Pancreas (tissue), 10 donors: ENCODE data around the gene LRRN4CL. TPM values are rescaled to one million over a fixed set of nuclear protein-coding genes. Genes with fewer than 3 reads are reported as not detected.
"Not testable (repeated sequence)": the region's sequence is repeated elsewhere in the genome, so short reads cannot be mapped to it uniquely, and the experiment has no call there.

Experiments
- ATAC-seq, 4 donors: fragments of 200-7000 bp; cut with Tn5 transposase; one replicate each; pipeline versions ENCODE4 v1.8.0 to v1.9.1; 2020; ENCODE audit warnings: mild to moderate bottlenecking in 4 of 4, moderate library complexity in 4 of 4
- DNase-seq, 6 donors: peaks; one replicate each; pipeline ENCODE4 v3.0.0-alpha.2; 2020
- FAIRE-seq: peaks from 2 replicates; lab custom pipeline; 2012; peaks lifted over from hg19 to GRCh38; lab: Jason Lieb, UNC
- H3K27ac ChIP-seq, 4 donors: fragments of 200-600 bp; sonication (generic); 1 replicate in 3 of 4; 2 replicates in 1 of 4; pipeline versions ENCODE4 v1.5.0 to v1.8.0; 2020
- H3K27me3 ChIP-seq, 4 donors: fragments of 200-600 bp; one replicate each; pipeline ENCODE4 v1.8.0; 2021
- H3K36me3 ChIP-seq, 3 donors: fragments of 200-600 bp; sonication (generic) in 1 of 3; one replicate each; pipeline versions ENCODE4 v1.5.0 to v1.8.0; 2020 to 2021
- H3K4me1 ChIP-seq, 3 donors: fragments of 200-600 bp; one replicate each; pipeline ENCODE4 v1.8.0; 2021
- H3K4me3 ChIP-seq, 4 donors: fragments of 200-600 bp; sonication (generic) in 2 of 4; one replicate each; pipeline versions ENCODE4 v1.5.0 to v1.8.0; 2020 to 2021
- H3K9me3 ChIP-seq, 4 donors: fragments of 200-600 bp; one replicate each; pipeline ENCODE4 v1.8.0; 2021
- whole genome bisulfite sequencing, 2 donors: extraction: QIAGEN DNeasy Blood & Tissue Kit; methylation state at CpG; one replicate each; pipeline ENCODE4 v1.1.7; 2013; 5-methylcytosine and 5-hydroxymethylcytosine counted together
- intact Hi-C, 3 donors: fragments of 100-400 bp; cut with DNase I; formaldehyde crosslinking; loops; one replicate each; pipeline versions ENCODE4 v1.11.1 to v1.14.2; 2022
- polyA plus RNA-seq, 2 donors: library from polyadenylated mRNA; stranded (reverse); fragments of 200-250 nt; gene quantifications; one replicate each; pipeline ENCODE4 v1.2.3, GENCODE V29; 2013
- total RNA-seq, 6 donors: library from RNA; stranded (reverse); fragmentation: NEBNext Ultra II Directional in 4 of 6; extraction: Animal tissue kit (Norgen Biotek cat#: 25700) in 4 of 6; gene quantifications; one replicate each; pipeline versions ENCODE4 v1.2.1 to v1.2.4, GENCODE V29; 2021 to 2023
- TF ChIP-seq, protein P1 (sequence below), 4 donors: fragments of 200-600 bp; sonication (generic) in 3 of 4; IDR thresholded peaks; one replicate each; pipeline versions ENCODE4 v1.5.0 to v1.8.0; 2021; ENCODE audit warnings: antibody characterized with exemption in 4 of 4
- donor health status: healthy with polysubstance abuse.
- donor health status: DM: no; HTN: no; CAD: no; lungs with moderate emphysema.
- donor health status: DM: no; HTN: no; CAD: no.
- donor health status: control.
- donor health status: control.
- donor health status: Bipolar disorder and iron deficiency.
- donor health status: DM: yes; HTN: yes; CAD: no.
- donor health status: DM: no; HTN: no; CAD: no.
- donor health status: DM: no; HTN: no; CAD: no.
- donor health status: DM: yes; HTN: yes; CAD: no.

LRRN4CL gene
- total and polyA plus RNA-seq, 8 donors: 0.16 to 1.6 (median 0.53) TPM

DNA sequence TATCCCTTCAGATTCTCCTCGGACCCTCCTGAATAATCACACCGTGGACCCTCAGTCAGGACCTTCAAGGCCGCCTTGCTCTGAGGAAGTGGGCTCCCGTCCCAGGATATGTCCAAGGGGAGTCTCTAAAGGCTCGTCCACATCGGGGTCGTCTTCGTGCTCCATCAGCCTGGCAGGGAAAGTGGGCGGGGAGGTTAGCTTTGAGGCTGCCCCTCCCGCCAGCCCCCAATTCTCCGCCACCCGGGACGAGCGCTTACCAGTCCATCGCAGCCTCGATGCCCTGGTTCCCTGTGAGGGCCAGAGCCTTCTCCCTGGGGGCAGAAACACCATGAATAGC is 10.9 kb downstream of the LRRN4CL start:
- TF ChIP-seq, protein P1, sequence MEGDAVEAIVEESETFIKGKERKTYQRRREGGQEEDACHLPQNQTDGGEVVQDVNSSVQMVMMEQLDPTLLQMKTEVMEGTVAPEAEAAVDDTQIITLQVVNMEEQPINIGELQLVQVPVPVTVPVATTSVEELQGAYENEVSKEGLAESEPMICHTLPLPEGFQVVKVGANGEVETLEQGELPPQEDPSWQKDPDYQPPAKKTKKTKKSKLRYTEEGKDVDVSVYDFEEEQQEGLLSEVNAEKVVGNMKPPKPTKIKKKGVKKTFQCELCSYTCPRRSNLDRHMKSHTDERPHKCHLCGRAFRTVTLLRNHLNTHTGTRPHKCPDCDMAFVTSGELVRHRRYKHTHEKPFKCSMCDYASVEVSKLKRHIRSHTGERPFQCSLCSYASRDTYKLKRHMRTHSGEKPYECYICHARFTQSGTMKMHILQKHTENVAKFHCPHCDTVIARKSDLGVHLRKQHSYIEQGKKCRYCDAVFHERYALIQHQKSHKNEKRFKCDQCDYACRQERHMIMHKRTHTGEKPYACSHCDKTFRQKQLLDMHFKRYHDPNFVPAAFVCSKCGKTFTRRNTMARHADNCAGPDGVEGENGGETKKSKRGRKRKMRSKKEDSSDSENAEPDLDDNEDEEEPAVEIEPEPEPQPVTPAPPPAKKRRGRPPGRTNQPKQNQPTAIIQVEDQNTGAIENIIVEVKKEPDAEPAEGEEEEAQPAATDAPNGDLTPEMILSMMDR (IDR thresholded peaks at IDR 0.05): no peak
- ATAC-seq: peak in 1 of 4 donors; percentile 5
- H3K36me3 ChIP-seq: peaks cover 0 to 4% (median 0%) of the 10 kb centered on the region in 3 donors
- H3K27me3 ChIP-seq: no peaks in the 10 kb centered on the region
- peak overlapping the region; percentile 68 to 98 (median 96) for H3K4me3 ChIP-seq
- no peak for DNase-seq
- peaks cover 2 to 14% (median 13%) of the 10 kb centered on the region in 3 donors for H3K4me1 ChIP-seq
- no peak for FAIRE-seq
- peak overlapping the region; percentile 40 to 87 (median 74) for H3K27ac ChIP-seq
- no peaks in the 10 kb centered on the region for H3K9me3 ChIP-seq
- 1% methylated on average over 16 of the region's 16 CpGs for WGBS, 2 donors
- intact Hi-C loops: no loop called here

DNA sequence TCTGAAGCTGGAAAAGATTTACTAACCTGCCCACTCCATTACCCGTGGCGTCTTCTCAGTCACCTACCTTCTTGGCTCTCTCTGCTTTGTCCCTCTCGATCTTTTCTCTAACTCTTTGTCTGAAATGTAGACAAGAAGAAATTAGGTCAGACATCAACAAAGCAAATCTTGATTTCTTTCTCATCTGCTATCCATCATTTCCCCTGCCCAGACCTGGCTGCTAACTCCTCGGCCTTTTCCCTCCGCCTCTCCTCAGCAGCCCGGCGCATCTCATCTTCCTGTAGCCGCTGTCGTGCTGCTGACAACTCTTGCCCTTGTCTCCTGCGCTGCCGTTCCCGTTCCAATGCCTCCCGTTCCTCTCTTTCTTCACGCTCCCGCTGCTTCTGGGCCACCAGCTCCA is 11.6 kb downstream of the LRRN4CL start:
- no peaks in the 10 kb centered on the region for H3K27me3 ChIP-seq
- intact Hi-C loops: no loop called here
- WGBS, 2 donors: 64 to 72% methylated on average over 15 of the region's 15 CpGs
- DNase-seq (no peak), ATAC-seq (no peak), FAIRE-seq (no peak)
- peaks cover 0 to 4% (median 0%) of the 10 kb centered on the region in 3 donors for H3K36me3 ChIP-seq
- no peak overlapping the region for H3K27ac ChIP-seq
- TF ChIP-seq, protein P1 (IDR thresholded peaks at IDR 0.05): no peak
- H3K4me1 ChIP-seq: peaks cover 9 to 21% (median 20%) of the 10 kb centered on the region in 3 donors
- H3K9me3 ChIP-seq: no peaks in the 10 kb centered on the region
- H3K4me3 ChIP-seq: peak overlapping the region in 2 of 4 donors; percentile 94 to 97

DNA sequence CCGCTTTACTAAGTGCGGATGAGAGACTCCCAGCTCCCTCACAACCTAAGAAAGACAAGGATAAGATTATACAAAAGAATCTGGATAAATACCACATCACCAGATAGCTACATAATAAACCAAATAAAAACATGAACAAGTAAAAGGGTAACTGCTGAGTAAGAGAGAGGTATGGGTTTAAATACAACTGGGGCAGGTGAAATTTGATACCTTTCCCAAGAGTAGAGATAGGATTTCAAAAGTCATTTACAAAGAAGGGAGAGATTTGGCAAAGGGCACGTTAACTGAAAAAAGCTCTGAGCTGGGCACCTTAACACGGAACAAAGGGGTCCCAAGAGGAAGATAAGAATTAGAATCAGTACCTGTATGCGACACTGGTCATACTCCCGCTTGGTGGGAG is 12.2 kb downstream of the LRRN4CL start:
- TF ChIP-seq, protein P1 (IDR thresholded peaks at IDR 0.05): no peak
- Histone ChIP-seq H3K4me1 (peaks cover 11 to 23% (median 23%) of the 10 kb centered on the region in 3 donors), H3K4me3 (no peak overlapping the region), H3K36me3 (peaks cover 0 to 4% (median 0%) of the 10 kb centered on the region in 3 donors), H3K9me3 (no peaks in the 10 kb centered on the region), H3K27me3 (no peaks in the 10 kb centered on the region), H3K27ac (no peak overlapping the region)
- intact Hi-C loops: no loop called here
- ATAC-seq (no peak), FAIRE-seq (no peak), DNase-seq (no peak)
- WGBS, 2 donors: 62 to 67% methylated on average over 6 of the region's 6 CpGs

DNA sequence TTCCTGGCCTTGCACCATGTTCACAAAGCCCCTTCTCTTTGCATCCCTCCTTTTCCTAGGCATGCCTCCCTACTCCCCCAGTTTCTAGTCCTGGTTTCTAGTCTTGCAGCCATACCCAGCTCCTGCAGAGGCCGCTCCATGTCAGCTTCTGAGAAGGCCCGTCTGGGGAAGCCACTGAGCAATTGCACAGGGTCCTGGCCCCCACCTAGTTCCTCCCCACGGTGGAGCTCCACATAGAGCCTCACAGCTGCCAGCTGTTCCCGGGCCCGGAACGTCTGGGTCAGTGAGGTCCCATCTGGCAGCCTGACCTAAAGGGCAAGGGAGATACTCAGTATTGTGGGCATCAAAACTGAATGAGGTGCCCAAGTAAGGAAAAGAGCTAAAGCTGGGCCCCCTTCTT is 12.6 kb downstream of the LRRN4CL start:
- intact Hi-C loops: no loop called here
- ATAC-seq (no peak), DNase-seq (no peak), FAIRE-seq (no peak)
- Histone ChIP-seq H3K4me1 (peaks cover 11 to 23% (median 23%) of the 10 kb centered on the region in 3 donors), H3K9me3 (no peaks in the 10 kb centered on the region), H3K27ac (no peak overlapping the region), H3K4me3 (no peak overlapping the region), H3K27me3 (no peaks in the 10 kb centered on the region), H3K36me3 (peaks cover 0 to 4% (median 0%) of the 10 kb centered on the region in 3 donors)
- TF ChIP-seq, protein P1 (IDR thresholded peaks at IDR 0.05): no peak
- WGBS, 2 donors: 34 to 41% methylated on average over 6 of the region's 6 CpGs

DNA sequence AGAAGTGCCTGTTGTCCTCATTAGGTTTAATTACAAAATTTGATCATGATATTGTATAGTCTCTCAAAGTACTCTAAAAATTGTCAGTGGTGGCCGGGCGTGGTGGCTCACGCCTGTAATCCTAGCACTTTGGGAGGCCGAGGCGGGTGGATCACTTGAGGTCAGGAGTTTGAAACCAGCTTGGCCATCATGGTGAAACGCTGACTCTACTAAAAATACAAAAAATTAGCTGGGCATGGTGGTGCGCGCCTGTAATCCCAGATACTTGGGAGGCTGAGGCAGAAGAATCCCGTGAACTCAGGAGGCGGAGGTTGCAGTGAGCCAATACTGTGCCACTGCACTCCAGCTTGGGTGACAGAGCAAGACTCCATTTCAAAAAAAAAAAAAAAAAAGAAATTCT is 13.9 kb downstream of the LRRN4CL start:
- FAIRE-seq, intact Hi-C loops, H3K27ac ChIP-seq, H3K9me3 ChIP-seq, H3K27me3 ChIP-seq, DNase-seq, ATAC-seq, H3K36me3 ChIP-seq, H3K4me3 ChIP-seq: not testable (repeated sequence)
- peaks cover 11 to 29% (median 28%) of the 10 kb centered on the region in 3 donors for H3K4me1 ChIP-seq
- WGBS, 2 donors: 93% methylated on average over 10 of the region's 10 CpGs
